Epithelial cell of esophagus (primary cell): ENCODE data around the gene MDFI.

ENCODE experiments used
- DNase-seq: peaks from one replicate; pipeline ENCODE4 v3.0.0; 2010; ENCODE audit warnings: low read depth
- H3K4me3 ChIP-seq: 2 replicates; pipeline ENCODE4 v1.5.1; 2011; ENCODE audit warnings: mild to moderate bottlenecking, low read length, control low read depth
- TF ChIP-seq, protein P1 (sequence below): IDR thresholded peaks from 2 replicates; pipeline ENCODE4 v1.5.1; 2011; ENCODE audit warnings: low read depth, mild to moderate bottlenecking, low read length, control low read depth, inconsistent platforms; ENCODE audit not compliant: insufficient read depth; ENCODE audit errors: missing control alignments

Gene MDFI

DNA sequence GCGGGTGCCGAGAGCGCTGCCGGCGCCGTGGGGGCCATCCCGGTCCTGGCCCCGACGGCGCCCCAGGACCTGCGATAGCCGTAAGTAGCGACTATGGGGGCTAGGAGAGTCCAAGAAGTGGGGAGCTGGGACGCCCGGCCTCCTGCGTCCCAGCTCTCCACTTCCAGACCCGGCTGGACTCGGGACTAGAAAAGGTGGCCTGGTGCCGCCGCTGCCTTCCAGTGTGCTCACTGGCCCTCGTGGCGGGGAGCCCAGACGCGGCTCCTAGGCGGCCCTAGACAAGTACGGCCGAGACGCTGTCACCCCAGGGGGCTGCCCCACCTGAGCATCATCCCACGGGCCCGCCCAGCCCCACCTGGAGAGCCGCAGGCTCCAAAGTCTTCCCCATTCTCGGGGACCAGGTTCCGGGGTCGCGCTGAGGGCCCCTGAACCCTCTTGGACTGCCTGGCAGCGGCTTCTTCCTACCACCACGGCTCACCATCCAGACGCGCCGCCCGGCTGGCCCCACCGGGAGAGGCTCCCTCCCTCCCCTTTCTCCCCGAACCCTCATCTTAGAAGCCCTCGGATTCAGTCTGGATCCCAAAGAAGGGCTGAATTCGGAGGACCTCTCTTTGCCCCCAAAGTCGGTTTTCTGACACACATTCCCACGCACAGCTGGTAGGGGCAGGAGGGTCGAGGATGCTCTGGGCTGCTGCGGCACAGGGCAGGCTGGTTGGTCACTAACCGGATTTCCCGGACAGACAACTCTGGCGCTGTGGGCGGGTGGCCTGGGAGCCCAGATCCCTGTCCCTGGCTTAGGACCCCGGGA, 870 bp upstream of the MDFI start:
- TF ChIP-seq, protein P1, sequence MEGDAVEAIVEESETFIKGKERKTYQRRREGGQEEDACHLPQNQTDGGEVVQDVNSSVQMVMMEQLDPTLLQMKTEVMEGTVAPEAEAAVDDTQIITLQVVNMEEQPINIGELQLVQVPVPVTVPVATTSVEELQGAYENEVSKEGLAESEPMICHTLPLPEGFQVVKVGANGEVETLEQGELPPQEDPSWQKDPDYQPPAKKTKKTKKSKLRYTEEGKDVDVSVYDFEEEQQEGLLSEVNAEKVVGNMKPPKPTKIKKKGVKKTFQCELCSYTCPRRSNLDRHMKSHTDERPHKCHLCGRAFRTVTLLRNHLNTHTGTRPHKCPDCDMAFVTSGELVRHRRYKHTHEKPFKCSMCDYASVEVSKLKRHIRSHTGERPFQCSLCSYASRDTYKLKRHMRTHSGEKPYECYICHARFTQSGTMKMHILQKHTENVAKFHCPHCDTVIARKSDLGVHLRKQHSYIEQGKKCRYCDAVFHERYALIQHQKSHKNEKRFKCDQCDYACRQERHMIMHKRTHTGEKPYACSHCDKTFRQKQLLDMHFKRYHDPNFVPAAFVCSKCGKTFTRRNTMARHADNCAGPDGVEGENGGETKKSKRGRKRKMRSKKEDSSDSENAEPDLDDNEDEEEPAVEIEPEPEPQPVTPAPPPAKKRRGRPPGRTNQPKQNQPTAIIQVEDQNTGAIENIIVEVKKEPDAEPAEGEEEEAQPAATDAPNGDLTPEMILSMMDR = no peak
- DNase-seq = peak; percentile 50
- H3K4me3 ChIP-seq = peak overlapping the region; percentile 86

DNA sequence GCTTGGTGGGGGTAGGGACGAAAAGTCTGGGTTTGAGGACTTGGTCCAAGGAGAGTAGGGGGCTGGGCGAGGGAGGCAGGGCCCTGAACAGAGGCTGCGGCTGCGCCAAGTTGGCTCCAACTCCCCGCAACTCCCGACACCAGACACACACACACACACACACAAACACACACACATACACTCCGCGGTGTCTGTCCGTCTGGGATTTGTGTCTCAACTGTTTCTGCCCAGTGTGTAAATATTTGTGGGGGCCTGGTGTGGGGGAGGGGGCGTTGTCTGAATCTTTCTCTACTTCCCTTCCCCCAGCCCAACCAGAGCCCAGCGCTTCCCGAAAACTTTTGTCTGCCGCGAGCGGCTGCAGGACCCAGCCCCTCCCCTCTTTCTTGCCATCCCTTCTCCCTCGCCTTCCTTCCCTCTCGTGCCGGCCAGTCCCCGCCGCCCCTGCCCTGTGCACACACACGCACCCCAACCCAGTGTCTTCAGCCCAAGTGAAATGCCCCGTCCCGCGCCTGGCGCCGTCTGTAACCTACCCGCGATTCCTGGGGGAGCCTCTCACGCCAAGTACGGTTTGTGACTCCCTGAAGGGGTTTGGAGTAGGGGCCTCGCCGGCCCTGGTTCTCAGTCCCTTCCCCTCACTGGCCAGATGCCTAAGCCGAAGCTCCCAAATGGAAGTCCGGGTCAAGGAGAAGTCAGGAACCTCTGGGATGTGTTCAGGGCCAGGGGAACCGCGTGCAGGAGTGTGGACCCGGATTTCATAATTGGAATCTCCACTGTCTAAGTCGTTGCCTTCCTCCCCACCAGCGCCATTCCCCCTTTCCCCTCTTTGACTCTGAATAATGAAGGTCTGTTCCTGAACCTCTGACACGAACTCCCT, 904 bp downstream of the MDFI start:
- peak overlapping the region; percentile 86 for H3K4me3 ChIP-seq
- peak; percentile 28 for DNase-seq
- TF ChIP-seq, protein P1 = no peak

DNA sequence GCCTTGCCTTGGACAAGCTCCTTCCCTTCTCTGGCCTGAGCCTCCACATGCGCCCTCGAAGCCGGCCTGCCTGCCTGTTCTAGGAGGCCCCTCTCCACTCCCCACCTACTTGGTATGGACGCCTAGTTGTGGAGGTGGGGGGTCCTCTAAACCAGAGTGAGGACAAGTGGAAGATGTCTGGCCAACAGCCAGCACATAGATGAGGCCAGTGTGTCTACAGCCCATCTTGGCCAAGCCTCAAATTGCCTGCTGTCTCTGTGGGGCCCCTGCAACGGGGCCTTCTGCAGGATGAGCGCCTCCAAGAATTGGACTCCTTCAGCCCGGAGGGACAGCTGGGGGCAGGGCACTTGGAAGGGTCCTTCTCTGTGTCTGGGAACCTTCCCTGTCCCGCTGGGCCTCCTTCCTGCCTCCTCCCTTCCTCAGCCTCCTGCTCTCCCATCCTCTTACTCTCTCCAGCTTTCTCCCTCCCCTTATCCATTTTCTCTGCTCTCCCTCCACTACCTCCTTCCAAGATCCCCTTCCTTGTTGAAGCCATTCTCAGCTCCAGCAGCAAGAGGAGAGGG, 1.6 kb downstream of the MDFI start:
- TF ChIP-seq, protein P1 = no peak
- no peak for DNase-seq
- no peak overlapping the region for H3K4me3 ChIP-seq

- TF ChIP-seq, protein P1 = no peak
- H3K4me3 ChIP-seq = no peak overlapping the region
- DNase-seq = no peak
Observed at GRCh38 chr6:41640426-41640825, 2.2 kb downstream of the MDFI start.

DNA sequence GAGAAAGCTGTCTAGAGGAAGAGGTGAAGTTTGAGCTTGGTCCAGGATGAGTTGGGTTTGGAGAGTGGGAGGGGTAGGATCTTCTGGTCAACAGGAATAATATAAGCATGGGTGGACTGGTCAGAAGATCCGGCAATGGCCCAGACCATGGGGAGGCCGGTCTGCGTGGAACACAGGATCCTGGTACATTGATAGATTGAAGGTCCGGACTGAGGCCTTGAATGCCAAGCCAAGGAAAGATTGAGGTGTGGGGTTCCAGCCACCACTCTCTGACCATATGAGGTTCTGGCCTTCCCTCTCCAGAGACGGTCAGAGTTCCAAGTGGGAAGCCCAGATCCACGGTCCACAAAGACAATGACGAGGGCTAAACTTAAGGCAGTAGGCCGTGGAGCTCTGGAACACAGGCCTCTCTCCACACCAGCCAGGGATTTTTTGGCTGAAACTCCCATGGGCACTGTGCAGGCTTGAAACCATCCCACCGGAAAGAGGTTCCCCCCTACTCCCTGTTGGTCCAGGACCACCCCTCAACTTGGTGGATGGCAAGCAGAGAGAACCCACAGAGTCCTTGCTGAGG, 3.2 kb downstream of the MDFI start:
- DNase-seq = no peak
- TF ChIP-seq, protein P1 = no peak
- no peak overlapping the region for H3K4me3 ChIP-seq

GRCh38 chr6:41642090-41642959, 4.1 kb downstream of the MDFI start:
- no peak overlapping the region for H3K4me3 ChIP-seq
- TF ChIP-seq, protein P1 = no peak
- no peak for DNase-seq
